Dendritic cell treated with granulocyte-macrophage colony-stimulating factor and Interleukin-4, amounts not matched to agents 40 ng/mL and 50 ng/mL, for 4 days (primary cell): ENCODE data around the gene DNAJC7.

ENCODE experiments used
- H3K27ac Mint-ChIP-seq: one replicate; pipeline ENCODE4 v1.8.0; 2022; ENCODE audit warnings: mild to moderate bottlenecking, mixed read lengths
- H3K27me3 Mint-ChIP-seq: one replicate; pipeline ENCODE4 v1.8.0; 2022; ENCODE audit warnings: mild to moderate bottlenecking, mixed read lengths
- H3K36me3 Mint-ChIP-seq: one replicate; pipeline ENCODE4 v1.8.0; 2022; ENCODE audit warnings: low read depth, mixed read lengths
- H3K4me1 Mint-ChIP-seq: one replicate; pipeline ENCODE4 v1.8.0; 2022; ENCODE audit warnings: low read depth, mixed read lengths
- H3K4me3 Mint-ChIP-seq: one replicate; pipeline ENCODE4 v1.8.0; 2022; ENCODE audit warnings: mild to moderate bottlenecking, moderate library complexity, mixed read lengths
- H3K9me3 Mint-ChIP-seq: one replicate; pipeline ENCODE4 v1.8.0; 2022; ENCODE audit warnings: mixed read lengths
- intact Hi-C: fragments of 100-400 bp; cut with micrococcal nuclease; formaldehyde crosslinking; loops from one replicate; pipeline ENCODE4 v1.15.0; 2022

DNAJC7 gene

DNA sequence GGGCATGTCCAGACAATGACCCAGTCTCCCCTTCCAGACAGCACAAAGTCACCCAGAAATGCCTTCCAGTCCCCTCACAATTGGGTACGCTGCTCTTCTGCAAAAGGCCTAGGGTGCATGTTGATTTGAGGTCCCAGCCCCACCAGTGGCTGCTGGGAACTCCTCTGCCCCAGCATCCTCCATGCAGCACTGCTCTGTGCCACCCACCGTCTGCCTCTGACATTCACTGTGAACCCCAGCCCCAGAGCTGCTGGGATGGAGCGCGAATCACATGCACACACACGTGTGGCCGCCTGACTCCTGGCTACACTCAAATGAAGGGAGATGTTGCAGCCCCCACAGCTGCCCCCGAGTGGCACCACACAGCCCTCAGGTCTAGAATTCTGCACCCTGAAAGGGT, 34.4 kb upstream of the DNAJC7 start:
- no peaks in the 10 kb centered on the region for H3K36me3 Mint-ChIP-seq

DNA sequence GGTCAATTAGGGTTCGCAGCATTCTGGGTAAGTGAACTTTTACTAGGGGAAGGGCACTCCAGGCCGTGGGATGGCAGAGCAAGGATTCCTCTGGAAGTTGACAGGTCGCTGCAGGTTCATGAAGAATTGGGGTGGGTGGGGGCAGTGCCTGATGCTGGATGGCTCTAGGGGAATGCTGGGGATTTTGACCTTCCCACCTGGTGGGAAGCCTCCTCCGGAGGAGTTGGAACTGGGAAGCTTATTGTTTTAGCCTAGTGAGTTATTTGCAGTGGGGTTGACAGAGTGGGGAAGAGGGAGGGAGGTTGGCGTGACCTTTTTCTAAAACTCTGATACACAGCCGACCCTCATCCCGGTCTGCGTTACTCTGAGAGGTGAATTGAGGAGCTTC, 33.8 kb upstream of the DNAJC7 start:
- Mint-ChIP-seq H3K36me3 (no peaks in the 10 kb centered on the region), H3K27me3 (peaks cover 54% of the 10 kb centered on the region), H3K4me3 (peak overlapping the region; percentile 81), H3K9me3 (no peaks in the 10 kb centered on the region), H3K27ac (peak overlapping the region; percentile 73), H3K4me1 (peaks cover 13% of the 10 kb centered on the region)
- intact Hi-C loops = no loop called here

More for the DNA sequence above, 34.4 kb upstream of the DNAJC7 start:
- intact Hi-C loops = no loop called here
- Mint-ChIP-seq H3K27ac (no peak overlapping the region), H3K4me3 (no peak overlapping the region), H3K9me3 (no peaks in the 10 kb centered on the region), H3K4me1 (peaks cover 13% of the 10 kb centered on the region), H3K27me3 (peaks cover 54% of the 10 kb centered on the region)

DNA sequence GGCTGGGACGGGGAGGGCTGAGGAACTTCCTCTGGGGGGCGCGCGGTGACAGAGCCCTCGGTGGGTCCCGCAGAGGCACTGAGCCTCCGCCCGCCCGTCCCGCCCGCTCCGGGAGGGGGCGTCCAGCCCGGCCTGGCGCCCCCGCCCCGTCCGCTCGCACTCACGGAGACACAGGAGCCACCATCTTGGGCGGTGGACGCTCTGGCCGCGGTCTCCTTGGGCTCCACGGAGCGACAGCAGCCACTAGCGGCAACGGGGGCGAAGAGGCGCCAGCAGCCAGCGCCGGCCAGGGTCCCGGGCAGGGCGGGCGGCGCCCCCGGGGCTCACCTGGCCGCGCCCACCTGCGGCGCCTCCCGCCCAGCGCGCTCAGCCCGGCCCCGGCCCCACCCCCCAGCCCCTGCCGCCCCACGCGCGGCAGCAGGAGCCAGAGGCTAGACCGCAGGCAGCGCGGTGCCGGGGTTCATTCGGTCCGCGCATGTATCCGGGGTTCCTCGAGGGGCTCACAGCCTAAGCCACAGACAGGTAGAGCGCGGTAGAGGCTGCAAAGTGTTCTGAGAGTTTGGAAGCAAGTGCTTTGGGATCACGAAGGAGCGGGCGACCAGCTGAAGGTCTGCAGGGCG, 33.3 kb upstream of the DNAJC7 start, which contains the start of gene C17orf113:
Gene C17orf113 (minus strand): TSS at position 209 of the 620 bp plus-strand sequence. CDS start 7,225 bp downstream, outside the sequence.
- intact Hi-C loops = no loop called here
- Mint-ChIP-seq H3K4me3 (peak within 1 kb of the TSS; percentile 81), H3K27me3 (peaks cover 54% of the 10 kb centered on the region), H3K4me1 (peaks cover 13% of the 10 kb centered on the region), H3K36me3 (no peaks in the 10 kb centered on the region), H3K9me3 (no peaks in the 10 kb centered on the region), H3K27ac (peak within 1 kb of the TSS; percentile 73)

DNA sequence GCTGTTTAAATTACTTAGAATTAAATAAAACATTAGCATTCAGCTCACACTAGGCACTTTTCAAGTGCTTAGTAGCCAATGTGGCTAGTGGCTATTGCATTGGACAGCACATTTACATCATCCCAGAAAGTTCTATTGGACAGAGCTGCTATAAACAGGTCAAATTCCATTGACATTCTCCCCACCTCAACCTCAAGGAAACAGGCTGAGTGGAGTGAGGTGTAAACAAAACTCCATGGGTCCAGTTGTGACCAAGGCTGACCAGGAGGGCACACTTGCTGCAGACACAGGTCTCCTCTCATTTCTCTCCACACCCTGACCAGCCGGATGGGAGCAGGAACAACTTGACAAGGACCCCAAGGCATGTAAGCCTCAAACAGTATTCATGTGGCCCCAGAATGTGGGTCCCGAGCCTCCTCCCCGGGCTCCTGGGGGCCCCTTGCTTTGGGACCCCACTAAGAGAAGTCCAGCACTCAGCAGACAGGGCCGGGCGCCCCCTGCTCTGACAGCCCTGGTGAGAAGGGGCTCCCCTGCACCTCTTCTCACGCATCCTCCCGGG, 32.7 kb upstream of the DNAJC7 start:
- peak overlapping the region; percentile 18 for H3K27ac Mint-ChIP-seq
- intact Hi-C loops = no loop called here

GRCh38 chr17:42047343-42047742, 30.1 kb upstream of the DNAJC7 start:
- Mint-ChIP-seq H3K4me3 (no peak overlapping the region), H3K27me3 (peaks cover 26% of the 10 kb centered on the region), H3K36me3 (no peaks in the 10 kb centered on the region), H3K9me3 (no peaks in the 10 kb centered on the region), H3K4me1 (peaks cover 13% of the 10 kb centered on the region), H3K27ac (no peak overlapping the region)
- intact Hi-C loops = no loop called here

More for the DNA sequence above, 32.7 kb upstream of the DNAJC7 start:
- H3K36me3 Mint-ChIP-seq = no peaks in the 10 kb centered on the region
- H3K27me3 Mint-ChIP-seq = peaks cover 48% of the 10 kb centered on the region
- peak overlapping the region; percentile 55 for H3K4me3 Mint-ChIP-seq
- H3K4me1 Mint-ChIP-seq = peaks cover 13% of the 10 kb centered on the region
- H3K9me3 Mint-ChIP-seq = no peaks in the 10 kb centered on the region

- intact Hi-C loops = no loop called here
- no peak overlapping the region for H3K27ac Mint-ChIP-seq
- H3K4me1 Mint-ChIP-seq = peaks cover 7% of the 10 kb centered on the region
- no peak overlapping the region for H3K4me3 Mint-ChIP-seq
- H3K27me3 Mint-ChIP-seq = peaks cover 13% of the 10 kb centered on the region
- H3K9me3 Mint-ChIP-seq = no peaks in the 10 kb centered on the region
- no peaks in the 10 kb centered on the region for H3K36me3 Mint-ChIP-seq
These were observed 28.5 kb upstream of the DNAJC7 start for GRCh38 chr17:42045719-42046118.

- intact Hi-C loops = no loop called here
- H3K27me3 Mint-ChIP-seq = peaks cover 20% of the 10 kb centered on the region
- no peak overlapping the region for H3K4me3 Mint-ChIP-seq
These were observed 25.5 kb upstream of the DNAJC7 start for GRCh38 chr17:42042598-42043319.

DNA sequence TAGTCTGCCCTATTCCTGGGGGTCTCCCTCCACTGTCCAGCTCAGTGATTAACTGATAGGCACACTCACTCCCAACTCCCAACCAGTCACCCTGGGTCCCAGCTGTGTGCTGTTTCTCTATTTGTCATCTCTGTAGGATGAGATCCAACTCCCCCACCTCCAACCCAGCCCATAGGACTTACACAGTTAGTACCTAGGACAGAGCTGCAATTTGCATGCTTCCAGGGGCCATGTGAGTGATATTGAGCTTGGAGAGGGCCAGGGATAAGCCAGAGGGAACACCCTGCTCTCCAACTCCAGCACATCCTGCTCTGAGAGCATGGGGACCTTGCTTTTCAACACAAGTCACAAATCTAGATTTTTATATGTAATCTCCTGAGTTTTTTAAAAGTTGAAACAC, 24.4 kb upstream of the DNAJC7 start:
- H3K4me3 Mint-ChIP-seq = no peak overlapping the region
- no peaks in the 10 kb centered on the region for H3K9me3 Mint-ChIP-seq
- H3K36me3 Mint-ChIP-seq = no peaks in the 10 kb centered on the region
- H3K27me3 Mint-ChIP-seq = peaks cover 20% of the 10 kb centered on the region
- intact Hi-C loops = no loop called here
- no peak overlapping the region for H3K27ac Mint-ChIP-seq
- no peaks in the 10 kb centered on the region for H3K4me1 Mint-ChIP-seq

More at GRCh38 chr17:42042598-42043319, 25.5 kb upstream of the DNAJC7 start:
- H3K9me3 Mint-ChIP-seq = no peaks in the 10 kb centered on the region
- no peak overlapping the region for H3K27ac Mint-ChIP-seq
- no peaks in the 10 kb centered on the region for H3K4me1 Mint-ChIP-seq
- H3K36me3 Mint-ChIP-seq = no peaks in the 10 kb centered on the region

- Mint-ChIP-seq H3K4me3 (no peak overlapping the region), H3K4me1 (no peaks in the 10 kb centered on the region)
These were observed 23.6 kb upstream of the DNAJC7 start for GRCh38 chr17:42040818-42041217.

GRCh38 chr17:42039794-42040763, 22.8 kb upstream of the DNAJC7 start:
- H3K36me3 Mint-ChIP-seq = no peaks in the 10 kb centered on the region
- H3K27me3 Mint-ChIP-seq = peaks cover 20% of the 10 kb centered on the region
- H3K27ac Mint-ChIP-seq = no peak overlapping the region
- H3K9me3 Mint-ChIP-seq = no peaks in the 10 kb centered on the region
- intact Hi-C loops = no loop called here
- no peaks in the 10 kb centered on the region for H3K4me1 Mint-ChIP-seq
- H3K4me3 Mint-ChIP-seq = peak overlapping the region; percentile 58

More at GRCh38 chr17:42040818-42041217, 23.6 kb upstream of the DNAJC7 start:
- Mint-ChIP-seq H3K27ac (no peak overlapping the region), H3K36me3 (no peaks in the 10 kb centered on the region), H3K9me3 (no peaks in the 10 kb centered on the region), H3K27me3 (peaks cover 20% of the 10 kb centered on the region)
- intact Hi-C loops = no loop called here

DNA sequence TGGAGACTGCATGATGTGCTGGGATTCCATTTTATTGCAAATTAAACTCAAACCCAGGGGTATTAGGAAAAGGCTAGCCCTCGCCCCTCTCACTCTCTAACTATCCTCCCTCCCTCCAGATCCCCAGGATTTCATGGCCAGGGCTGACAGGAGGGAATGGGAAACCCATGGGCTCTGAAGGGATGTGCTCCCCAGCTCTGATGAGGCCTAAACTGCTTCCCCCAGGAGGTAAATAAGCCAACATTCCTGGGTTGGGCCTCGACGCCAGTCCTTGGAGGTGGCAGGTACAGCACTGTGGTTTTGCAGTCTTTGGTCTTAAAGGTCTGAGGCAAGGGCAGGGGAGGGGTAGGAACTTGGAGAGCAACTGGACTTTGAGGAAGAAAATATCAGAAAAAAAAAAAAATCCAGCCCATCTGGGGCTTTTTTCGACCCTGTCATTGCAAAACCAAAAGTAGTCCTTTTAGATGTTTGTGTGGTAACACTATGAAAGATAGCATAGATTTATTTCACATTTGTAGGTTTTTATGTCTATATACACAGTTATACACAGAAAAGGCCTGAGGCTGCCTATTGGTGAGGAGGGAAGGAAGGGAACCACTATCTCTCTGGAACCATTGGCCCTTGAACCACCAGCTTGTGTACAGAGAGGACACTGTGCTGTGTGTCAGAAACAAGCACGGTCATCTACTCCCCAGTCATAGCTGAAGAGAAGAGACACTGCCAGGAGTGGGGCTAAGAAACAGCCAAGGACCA, 21.2 kb upstream of the DNAJC7 start:
- peaks cover 5% of the 10 kb centered on the region for H3K4me1 Mint-ChIP-seq
- peaks cover 20% of the 10 kb centered on the region for H3K27me3 Mint-ChIP-seq
- H3K36me3 Mint-ChIP-seq = no peaks in the 10 kb centered on the region
- no peak overlapping the region for H3K4me3 Mint-ChIP-seq
- H3K9me3 Mint-ChIP-seq = no peaks in the 10 kb centered on the region
- intact Hi-C loops = no loop called here
- no peak overlapping the region for H3K27ac Mint-ChIP-seq

- Mint-ChIP-seq H3K9me3 (no peaks in the 10 kb centered on the region), H3K27me3 (peaks cover 5% of the 10 kb centered on the region), H3K4me1 (peaks cover 5% of the 10 kb centered on the region), H3K27ac (no peak overlapping the region), H3K36me3 (no peaks in the 10 kb centered on the region), H3K4me3 (no peak overlapping the region)
- intact Hi-C loops = no loop called here
These were observed 16.8 kb upstream of the DNAJC7 start for GRCh38 chr17:42034059-42034458.

DNA sequence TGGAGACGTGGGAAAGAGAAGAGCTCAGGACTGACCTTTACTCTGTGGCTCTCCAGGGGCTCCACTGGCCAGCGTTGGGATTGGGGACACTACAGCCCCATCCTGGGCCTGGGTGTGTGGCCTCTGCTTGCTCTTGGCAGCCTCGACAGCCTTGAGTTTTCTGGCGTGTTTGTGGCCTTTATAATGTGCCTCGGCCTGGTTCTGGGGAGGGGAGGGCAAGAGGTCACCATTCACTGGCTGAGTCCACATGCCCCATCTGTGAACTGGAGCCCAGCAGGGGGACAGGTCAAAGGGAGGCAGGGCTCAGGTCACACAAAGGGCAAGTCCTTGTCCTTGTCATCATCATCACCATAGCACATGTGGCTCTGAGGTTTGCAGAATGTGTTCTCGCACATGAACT, 14.3 kb upstream of the DNAJC7 start:
- Mint-ChIP-seq H3K27me3 (no peaks in the 10 kb centered on the region), H3K4me3 (no peak overlapping the region), H3K27ac (no peak overlapping the region), H3K4me1 (peaks cover 26% of the 10 kb centered on the region), H3K36me3 (no peaks in the 10 kb centered on the region), H3K9me3 (no peaks in the 10 kb centered on the region)
- intact Hi-C loops = no loop called here
